Tibial nerve (tissue), 3 donors: ENCODE data around the gene TSR1.

ENCODE experiments used
- CTCF ChIP-seq, 5 experiments: fragments of 200-600 bp in 3 of 5; fragments of 450-650 bp in 2 of 5; sonication (generic) in 3 of 5; IDR thresholded peaks; one replicate each; pipeline ENCODE4 v1.5.1; 2016 to 2019; ENCODE audit warnings: antibody characterized with exemption in 5 of 5, mild to moderate bottlenecking in 3 of 5, moderate library complexity in 2 of 5
- POLR2A ChIP-seq, 2 donors: fragments of 450-650 bp; IDR thresholded peaks; one replicate each; pipeline ENCODE4 v1.6.1; 2017; ENCODE audit warnings: antibody characterized with exemption in 2 of 2, mild to moderate bottlenecking in 2 of 2, moderate library complexity in 2 of 2

GRCh38 chr17:2299136-2299535 is 37.1 kb downstream of the TSR1 start:
- TF ChIP-seq CTCF (IDR thresholded peaks at IDR 0.05), result no peak
- TF ChIP-seq POLR2A (IDR thresholded peaks at IDR 0.05), result no peak
